ENCODE measurements around the gene SLC6A19.

The SLC6A19 gene

DNA sequence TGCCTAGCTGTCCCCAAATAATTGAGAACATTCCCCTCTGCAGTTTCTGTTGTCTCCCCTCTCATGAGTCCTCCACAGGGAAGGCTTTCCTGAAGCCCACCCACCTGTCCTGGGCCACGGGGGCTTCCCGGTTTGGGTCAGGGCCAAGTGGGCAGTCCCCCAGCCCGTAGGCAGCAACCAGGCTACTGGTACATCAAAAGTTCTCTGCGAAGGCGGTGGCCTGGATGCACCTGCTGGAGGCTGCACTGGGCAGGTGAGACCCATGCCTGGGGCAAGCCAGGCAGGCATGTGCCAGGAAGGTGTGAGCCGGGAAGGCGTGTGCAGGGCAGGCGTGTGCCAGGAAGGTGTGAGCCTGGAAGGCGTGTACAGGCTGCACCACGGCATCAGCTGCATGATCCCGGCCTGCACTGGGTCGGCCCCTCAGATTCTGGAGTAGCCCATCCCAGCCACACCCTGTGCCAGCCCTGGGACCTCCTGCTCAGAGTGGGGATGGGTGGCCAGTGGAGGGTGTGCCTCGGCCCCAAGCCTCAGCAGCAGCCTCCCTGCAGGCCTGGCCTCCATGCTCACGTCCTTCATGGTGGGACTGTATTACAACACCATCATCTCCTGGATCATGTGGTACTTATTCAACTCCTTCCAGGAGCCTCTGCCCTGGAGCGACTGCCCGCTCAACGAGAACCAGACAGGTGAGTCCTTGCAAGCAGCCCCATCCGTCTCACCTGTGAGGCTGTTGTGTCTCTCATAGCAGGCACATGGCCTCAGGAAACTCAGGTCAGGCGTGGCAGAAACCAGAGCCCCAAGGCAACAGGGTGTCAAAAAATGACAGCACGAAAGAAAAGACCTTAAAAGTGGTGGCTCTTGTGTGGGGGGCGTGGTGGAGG lies 8.7 kb downstream of the SLC6A19 start:
- DNase-seq (ENCODE audit: low read depth, low spot score) = no peak

DNA sequence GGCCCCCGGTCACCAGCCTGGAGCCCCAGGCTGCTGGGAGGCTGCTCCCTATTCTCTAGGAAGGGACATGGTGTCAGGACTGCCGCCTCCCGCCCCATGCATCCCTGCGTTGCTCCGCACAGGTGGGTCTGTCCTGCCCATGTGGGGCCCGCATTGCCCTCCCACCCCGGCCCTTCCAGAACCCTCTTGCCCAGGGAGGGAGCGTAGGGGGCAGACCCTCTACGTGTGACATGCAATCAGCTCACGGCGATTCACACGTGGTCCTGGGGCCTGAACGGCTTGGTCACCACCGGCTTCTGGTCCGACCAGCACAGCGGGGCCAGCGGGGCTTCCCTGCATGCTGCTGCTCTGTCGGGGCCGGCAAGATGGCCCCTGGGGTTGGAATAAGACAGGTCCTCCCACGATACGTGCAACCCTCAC lies 9.4 kb downstream of the SLC6A19 start:
- DNase-seq (ENCODE audit: low read depth, low spot score) = no peak

DNA sequence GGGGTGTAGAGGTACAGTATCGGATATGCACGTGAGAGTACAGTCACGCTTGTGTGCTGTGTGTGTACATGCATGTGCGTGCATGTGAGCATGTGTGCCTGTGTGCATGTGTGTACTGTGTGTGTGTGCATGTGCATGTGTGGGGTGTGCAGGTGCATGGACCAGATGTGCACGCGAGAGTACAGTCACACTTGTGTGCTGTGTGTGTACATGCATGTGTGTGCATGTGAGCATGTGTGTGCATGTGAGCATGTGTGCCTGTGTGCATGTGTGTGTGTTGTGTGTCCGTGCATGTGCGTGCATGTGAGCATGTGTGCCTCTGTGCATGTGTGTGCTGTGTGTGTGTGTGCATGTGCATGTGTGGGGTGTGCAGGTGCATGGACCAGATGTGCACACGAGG lies 10.3 kb downstream of the SLC6A19 start:
- DNase-seq (ENCODE audit: low read depth, low spot score) = no peak

DNA sequence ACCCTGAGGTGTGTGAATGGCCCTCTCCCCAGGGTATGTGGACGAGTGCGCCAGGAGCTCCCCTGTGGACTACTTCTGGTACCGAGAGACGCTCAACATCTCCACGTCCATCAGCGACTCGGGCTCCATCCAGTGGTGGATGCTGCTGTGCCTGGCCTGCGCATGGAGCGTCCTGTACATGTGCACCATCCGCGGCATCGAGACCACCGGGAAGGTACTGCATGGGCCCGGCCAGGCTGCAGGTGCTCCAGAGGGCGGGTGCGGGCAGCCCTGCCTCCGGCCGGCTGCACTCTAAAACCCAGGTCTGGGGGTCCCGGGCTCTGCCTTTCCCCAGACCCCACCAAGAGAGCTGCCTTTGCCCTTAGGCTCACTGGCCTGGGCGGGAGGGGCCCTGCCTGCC lies 10.9 kb downstream of the SLC6A19 start:
- no peak for DNase-seq (ENCODE audit: low read depth, low spot score)

DNA sequence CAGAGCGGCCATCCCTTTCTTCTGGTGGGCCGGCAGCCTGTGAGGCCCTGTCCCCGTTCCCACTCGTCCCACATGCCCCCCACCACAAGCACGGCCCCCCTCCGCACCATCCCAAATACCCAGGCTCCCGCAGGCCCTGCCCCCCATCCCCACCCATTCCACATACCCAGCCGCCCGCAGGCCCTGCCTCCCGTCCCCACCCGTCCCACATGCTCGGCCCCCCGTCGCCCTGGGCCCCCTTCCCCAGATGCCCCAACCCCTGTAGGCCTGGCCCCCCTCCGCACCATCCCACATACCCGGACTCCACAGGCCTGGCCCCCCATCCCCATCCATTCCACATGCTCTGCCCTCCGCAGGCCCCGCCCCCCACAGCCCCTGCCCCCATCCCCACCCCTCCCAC lies 11.5 kb downstream of the SLC6A19 start:
- DNase-seq (ENCODE audit: low read depth, low spot score) = no peak

DNA sequence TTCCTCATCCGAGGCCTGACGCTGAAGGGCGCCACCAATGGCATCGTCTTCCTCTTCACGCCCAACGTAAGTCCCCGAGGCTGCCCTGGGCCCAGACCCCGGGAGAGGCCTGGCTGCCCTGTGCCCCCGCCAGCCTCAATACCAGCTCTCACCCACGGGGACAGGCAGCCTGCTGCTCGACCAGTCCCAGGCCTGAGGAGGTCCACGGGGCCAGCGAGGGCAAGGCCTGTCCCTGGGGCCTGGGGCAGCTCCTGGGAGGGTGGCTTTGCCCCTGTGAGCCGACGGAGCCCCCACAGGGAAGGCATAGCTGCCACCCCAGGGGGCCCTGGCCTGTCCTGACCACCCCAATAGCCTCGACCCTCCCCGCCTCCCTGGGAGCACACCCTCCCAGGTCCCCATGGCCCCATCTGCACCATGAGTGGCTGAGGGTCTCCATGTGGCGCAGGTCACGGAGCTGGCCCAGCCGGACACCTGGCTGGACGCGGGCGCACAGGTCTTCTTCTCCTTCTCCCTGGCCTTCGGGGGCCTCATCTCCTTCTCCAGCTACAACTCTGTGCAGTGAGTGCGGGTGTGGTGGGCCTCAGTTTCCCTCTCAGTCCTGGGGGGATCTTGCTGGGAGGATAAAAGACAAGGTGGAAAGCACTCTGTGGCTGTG lies 12.2 kb downstream of the SLC6A19 start:
- no peak for DNase-seq (ENCODE audit: low read depth, low spot score)

DNA sequence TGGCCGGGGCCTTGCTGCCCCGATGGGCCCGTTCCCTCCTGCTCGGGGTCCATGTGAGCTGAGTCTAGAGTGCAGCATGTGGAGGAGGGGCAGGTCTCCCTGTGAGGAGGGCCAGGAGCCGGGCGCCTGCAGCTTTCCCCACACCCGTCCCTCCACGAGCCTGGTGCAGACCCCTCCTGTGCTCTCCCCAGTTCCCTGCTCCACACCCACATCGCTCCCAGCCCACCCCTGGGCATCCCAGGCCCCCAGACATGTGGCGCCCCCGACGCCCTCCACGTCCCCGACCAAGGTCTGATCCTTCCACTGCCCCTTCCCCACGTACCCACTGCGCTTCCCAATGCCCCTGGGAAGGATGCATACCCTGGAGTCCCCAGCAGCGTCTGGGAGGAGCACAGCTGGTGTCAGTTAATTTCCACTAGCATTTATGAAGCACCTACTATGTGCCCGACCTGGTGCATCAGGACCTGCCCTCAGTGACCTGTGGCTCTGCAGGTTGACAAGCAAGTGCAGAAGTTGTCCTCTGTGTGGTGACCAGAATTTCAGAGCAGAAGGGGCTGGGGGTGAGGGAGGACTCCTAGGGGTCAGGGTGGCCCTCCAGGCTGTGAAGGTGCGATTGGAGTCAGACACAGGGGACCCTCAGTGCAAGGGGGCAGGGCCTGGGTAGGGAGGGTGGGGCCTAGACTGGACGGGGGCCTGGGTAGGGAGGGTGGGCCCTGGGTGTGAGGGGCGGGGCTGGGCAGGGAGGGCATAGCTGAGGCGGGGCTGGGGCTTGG lies 13.0 kb downstream of the SLC6A19 start:
- DNase-seq (ENCODE audit: low read depth, low spot score) = no peak

DNA sequence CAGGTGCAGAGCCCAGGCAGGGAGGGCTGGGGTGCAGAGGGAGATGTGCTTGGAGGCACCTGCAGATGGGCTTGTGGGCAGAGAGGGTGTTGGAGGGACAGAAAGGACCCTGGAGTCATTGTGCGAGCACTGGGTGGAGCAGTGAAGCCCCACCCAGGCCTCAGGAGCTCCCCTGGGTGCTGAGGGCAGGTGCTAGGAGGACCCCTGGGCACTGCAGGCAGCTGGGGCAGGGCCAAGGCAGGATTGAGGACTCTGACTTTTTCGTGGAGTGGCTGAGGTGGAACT lies 13.5 kb downstream of the SLC6A19 start:
- no peak for DNase-seq (ENCODE audit: low read depth, low spot score)

DNA sequence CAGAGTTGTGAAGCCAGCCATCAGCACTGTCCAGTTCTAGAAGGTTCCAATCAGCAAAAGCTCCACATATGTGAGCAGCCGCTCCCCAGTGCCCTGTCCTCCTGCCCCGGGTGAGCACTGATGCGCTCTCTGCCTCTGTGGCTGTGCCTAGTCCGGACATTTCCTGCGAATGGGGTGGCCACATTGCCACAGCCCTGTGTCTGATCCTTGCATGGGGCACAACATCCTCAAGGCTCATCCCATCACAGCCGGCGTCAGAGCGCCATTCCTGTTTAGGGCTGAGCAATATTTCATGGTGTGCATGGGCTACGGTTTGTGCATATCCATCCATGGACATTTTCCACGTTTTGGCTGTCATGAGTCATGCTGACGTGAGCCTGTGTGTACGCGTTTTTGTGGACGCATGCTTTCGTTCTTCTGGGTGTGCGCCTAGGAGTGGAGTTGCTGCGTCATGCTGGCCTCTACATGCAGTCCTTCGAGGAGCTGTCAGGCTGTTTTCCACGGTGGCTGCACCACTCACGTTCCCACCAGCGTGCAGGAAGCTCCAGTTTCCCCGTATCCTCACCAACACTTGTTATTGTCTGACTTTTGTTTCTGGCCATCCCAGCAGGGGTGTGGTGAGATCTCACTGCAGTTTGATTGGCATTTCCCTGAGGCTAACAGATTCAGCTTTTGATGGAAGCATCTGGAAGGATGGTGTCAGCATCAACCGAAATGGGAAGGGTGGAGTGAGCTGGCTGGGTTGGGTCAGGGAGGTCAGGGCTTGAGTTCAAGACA lies 14.1 kb downstream of the SLC6A19 start:
- DNase-seq (ENCODE audit: low read depth, low spot score) = no peak

DNA sequence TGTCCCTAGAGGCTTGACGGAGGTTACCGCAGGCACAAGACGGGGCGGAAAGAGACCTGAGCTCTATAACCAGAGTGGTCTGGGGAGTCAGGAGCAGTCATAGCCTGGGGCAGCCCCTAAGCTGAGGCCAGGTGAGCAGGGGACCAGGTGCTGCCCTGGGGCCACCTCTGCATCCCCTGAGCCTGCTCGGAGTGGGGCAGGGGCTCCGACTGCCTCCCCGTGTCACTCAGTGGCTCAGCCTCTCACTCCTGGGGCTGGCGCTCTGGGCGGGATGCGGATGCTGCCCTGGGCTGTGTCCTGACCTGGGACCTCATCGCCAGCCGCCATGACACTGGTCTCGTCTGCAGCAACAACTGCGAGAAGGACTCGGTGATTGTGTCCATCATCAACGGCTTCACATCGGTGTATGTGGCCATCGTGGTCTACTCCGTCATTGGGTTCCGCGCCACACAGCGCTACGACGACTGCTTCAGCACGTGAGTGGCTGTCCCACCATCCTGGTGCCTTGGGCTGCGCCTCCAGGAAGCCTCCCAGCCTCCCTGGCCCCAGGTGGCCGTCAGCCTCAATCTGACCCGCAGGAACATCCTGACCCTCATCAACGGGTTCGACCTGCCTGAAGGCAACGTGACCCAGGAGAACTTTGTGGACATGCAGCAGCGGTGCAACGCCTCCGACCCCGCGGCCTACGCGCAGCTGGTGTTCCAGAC lies 15.0 kb downstream of the SLC6A19 start:
- DNase-seq (ENCODE audit: low read depth, low spot score) = no peak

DNA sequence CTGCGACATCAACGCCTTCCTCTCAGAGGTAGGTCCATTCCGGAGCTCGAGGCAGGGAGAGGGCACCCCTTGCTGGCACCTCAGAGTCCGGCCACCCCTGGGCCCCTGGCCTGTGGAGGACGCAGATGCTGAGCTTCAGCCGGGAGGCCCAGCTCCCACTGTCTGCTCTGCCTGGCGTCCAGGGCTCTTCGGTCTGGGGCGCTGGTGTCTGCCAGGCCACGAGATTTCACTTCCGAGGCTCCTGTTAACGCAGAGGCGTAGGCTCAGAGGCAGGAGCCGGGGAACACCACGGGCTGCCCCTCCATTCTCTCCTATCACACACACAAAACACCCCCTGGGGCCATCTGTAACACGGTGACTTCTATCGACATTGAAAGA lies 15.5 kb downstream of the SLC6A19 start:
- DNase-seq (ENCODE audit: low read depth, low spot score) = no peak

DNA sequence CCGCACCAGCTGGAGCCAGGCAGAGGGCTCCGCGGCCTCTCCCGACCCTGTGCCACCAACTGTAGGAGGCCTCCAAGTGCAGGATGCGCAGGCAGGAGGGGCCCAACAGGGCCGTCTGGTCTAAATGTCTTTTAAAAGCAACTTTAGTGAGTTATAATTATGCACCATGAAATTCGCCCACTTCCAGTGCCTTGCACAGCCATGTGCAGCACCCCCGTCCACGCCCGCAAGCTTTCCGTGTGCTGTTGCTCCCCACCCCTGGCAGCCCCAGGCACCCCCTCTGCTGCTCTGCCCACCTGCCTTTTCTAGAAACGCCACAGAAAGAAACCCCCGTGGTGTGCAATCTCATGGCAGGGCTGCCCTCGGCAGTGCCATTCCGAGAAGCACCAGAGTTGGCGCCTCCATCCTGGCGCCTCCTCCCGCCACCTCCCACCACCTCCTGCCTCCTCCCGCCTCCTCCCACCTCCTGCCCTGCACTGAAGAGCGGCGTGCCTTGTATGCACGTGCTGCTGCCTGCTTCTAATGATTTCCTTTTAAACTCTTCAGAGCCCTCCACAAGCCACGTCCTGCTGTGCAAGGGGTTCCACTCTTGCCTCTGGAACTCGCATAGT lies 16.3 kb downstream of the SLC6A19 start:
- DNase-seq (ENCODE audit: low read depth, low spot score) = no peak

DNA sequence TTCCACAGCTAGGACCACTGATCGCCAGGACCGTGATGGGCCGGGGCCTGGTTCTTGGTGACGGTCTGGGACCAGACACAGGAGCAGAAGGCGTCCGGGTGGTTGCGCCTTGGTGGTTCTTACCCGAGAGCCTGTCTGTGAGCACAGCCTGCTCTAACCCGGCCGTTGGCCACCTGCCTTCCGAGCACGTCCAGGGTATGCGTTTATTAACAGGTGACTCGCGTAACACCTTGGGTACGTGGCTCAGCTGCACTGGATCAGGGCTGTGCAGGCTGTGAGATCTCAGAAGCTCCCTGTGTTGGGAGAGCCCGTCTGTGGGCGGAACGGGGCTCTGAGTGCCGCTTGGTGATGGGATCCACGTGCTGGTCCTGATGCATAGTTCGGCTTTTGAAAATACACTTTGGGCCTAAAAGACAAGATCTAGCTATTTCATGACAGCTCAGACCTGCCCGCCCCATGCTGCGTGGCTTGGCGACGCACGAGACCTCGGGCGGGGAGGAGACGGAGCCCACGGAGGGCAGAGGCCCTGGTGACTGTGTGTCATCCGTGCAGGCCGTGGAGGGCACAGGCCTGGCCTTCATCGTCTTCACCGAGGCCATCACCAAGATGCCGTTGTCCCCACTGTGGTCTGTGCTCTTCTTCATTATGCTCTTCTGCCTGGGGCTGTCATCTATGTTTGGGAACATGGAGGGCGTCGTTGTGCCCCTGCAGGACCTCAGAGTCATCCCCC lies 17.1 kb downstream of the SLC6A19 start:
- no peak for DNase-seq (ENCODE audit: low read depth, low spot score)

DNA sequence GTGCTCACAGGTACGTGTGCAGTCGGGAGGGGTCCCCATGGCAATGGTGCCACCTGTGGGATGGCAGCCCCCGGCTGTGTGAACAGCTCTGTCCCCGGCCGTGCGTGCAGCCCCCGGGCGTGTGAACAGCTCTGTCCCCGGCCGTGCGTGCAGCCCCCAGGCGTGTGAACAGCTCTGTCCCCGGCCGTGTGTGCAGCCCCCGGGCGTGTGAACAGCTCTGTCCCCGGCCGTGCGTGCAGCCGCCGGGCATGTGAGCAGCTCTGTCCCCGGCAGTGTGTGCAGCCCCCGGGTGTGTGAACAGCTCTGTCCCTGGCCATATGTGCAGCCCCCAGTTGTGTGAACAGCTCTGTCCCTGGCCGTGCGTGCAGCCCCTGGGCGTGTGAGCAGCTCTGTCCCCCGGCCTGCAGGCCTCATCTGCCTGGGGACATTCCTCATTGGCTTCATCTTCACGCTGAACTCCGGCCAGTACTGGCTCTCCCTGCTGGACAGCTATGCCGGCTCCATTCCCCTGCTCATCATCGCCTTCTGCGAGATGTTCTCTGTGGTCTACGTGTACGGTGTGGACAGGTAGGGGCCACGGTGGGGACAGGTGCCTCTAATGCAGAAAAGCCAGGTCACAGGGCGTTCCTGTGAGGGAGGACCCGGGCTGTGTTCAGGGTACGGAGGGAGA lies 17.8 kb downstream of the SLC6A19 start:
- no peak for DNase-seq (ENCODE audit: low read depth, low spot score)

DNA sequence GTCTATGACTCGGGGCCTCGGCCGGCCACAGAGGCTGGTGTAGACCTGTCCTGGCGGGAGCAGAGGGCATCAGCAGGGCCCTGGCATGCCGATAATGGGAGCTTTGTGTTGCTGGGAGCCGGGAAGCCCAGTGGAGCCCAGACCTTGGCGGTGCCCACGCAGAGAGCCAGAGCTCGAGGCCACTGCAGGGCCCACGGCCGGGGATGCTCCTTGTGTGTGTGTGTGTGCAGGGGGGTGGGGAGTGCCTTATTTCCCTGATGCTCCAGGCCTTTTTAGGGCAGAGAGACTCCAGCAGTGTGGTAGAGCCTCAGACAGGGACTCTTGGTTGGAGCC lies 18.3 kb downstream of the SLC6A19 start:
- no peak for DNase-seq (ENCODE audit: low read depth, low spot score)

DNA sequence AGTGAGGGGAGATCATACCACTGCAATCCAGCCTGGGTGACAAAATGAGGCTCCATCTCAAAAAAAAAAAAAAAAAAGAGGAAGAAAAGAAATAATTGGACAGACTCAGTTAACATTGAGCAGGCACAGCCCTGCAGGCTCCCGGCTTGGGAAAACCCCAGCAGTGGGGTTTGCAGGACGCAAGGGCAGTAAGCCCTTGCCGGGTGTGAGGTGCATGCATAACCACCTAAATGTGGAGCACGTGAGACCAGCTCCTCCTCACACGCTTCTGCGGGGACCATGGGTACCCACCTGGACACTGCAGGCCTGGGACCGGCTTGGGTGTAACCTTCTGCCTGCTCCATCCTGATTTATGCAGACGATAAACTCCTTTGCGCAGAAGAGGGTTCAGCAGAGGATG lies 19.0 kb downstream of the SLC6A19 start:
- no peak for DNase-seq (ENCODE audit: low read depth, low spot score)

DNA sequence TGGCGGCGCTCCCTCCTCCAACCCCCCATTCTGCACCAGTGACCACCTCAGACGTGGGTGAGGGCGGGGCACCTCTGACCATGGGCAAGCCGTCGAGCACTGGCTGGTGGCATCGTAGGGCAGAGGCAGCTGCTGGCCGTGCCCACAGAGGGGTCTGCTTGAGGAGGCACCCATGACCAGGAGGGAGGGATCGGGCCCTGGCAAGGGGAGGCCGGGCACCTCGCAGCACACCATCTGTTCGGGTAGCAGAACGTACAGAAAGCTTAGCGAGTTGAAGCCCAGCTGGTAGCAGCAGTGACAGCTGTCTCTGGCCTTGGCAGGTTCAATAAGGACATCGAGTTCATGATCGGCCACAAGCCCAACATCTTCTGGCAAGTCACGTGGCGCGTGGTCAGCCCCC lies 19.4 kb downstream of the SLC6A19 start:
- no peak for DNase-seq (ENCODE audit: low read depth, low spot score)

DNA sequence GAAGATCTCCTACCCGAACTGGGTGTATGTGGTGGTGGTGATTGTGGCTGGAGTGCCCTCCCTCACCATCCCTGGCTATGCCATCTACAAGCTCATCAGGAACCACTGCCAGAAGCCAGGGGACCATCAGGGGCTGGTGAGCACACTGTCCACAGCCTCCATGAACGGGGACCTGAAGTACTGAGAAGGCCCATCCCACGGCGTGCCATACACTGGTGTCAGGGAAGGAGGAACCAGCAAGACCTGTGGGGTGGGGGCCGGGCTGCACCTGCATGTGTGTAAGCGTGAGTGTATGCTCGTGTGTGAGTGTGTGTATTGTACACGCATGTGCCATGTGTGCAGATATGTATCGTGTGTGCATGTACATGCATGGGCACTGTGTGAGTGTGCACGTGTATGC lies 20.3 kb downstream of the SLC6A19 start:
- DNase-seq (ENCODE audit: low read depth, low spot score) = no peak

DNA sequence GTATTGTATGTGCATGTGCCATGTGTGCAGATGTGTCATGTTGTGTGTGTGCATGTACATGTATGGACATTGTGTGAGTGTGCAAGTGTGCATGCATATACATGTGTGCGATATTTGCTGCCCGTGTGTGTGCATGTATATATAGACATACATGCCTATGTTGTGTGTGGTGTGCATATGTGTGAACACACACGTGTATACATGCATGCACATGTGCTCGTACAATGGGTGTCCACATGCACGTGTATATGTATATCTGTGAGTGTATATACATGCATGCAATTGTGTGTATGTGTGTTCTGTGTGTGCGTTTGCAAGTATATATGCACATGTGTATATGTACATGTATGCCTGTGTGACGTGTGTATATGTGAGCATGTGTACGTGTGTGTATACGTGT lies 20.8 kb downstream of the SLC6A19 start:
- DNase-seq (ENCODE audit: low read depth, low spot score) = no peak
